Neural progenitor cell (in vitro differentiated cells): Measurements from ENCODE around the gene KCNK7. TPM values are rescaled to one million over a fixed set of nuclear protein-coding genes. Genes with fewer than 3 reads are reported as not detected.

ENCODE experiments used
- DNase-seq: peaks from one replicate; pipeline ENCODE4 v3.0.0-alpha.2; 2016; ENCODE audit warnings: low spot score
- H2AFZ ChIP-seq: fragments of 200-600 bp; sonication (generic); replicated peaks from 2 replicates; pipeline ENCODE4 v1.6.1; 2016; ENCODE audit warnings: antibody characterized with exemption
- H3F3A ChIP-seq: fragments of 200-600 bp; sonication (generic); 2 replicates; pipeline ENCODE4 v1.6.1; 2016; ENCODE audit warnings: antibody characterized with exemption, low read depth
- H3K27ac ChIP-seq: fragments of 200-600 bp; sonication (generic); 2 replicates; pipeline ENCODE4 v1.5.1; 2016; ENCODE audit warnings: mild to moderate bottlenecking
- H3K27me3 ChIP-seq: fragments of 200-600 bp; sonication (generic); 2 replicates; pipeline ENCODE4 v1.6.1; 2016; ENCODE audit warnings: mild to moderate bottlenecking, moderate library complexity
- H3K36me3 ChIP-seq: fragments of 200-600 bp; sonication (generic); 2 replicates; pipeline ENCODE4 v1.5.1; 2016
- H3K4me1 ChIP-seq: fragments of 200-600 bp; sonication (generic); 2 replicates; pipeline ENCODE4 v1.6.1; 2016; ENCODE audit warnings: mixed run types
- H3K4me2 ChIP-seq: fragments of 200-600 bp; sonication (generic); 2 replicates; pipeline ENCODE4 v1.6.1; 2016
- H3K4me3 ChIP-seq: fragments of 200-600 bp; sonication (generic); 2 replicates; pipeline ENCODE4 v1.5.1; 2016
- H3K79me2 ChIP-seq: fragments of 200-600 bp; sonication (generic); 2 replicates; pipeline ENCODE4 v1.6.1; 2016; ENCODE audit warnings: low read depth
- H3K9ac ChIP-seq: fragments of 200-600 bp; sonication (generic); 2 replicates; pipeline ENCODE4 v1.6.1; 2016
- H3K9me3 ChIP-seq: fragments of 200-600 bp; sonication (generic); 2 replicates; pipeline ENCODE4 v1.5.1; 2016; ENCODE audit warnings: low read depth
- H4K20me1 ChIP-seq: fragments of 200-600 bp; sonication (generic); 2 replicates; pipeline ENCODE4 v1.6.1; 2016; ENCODE audit warnings: low read depth
- H3K27ac Mint-ChIP-seq: 3 replicates; pipeline ENCODE4 v1.8.0; 2021; ENCODE audit warnings: mixed read lengths
- H3K27me3 Mint-ChIP-seq: 2 replicates; pipeline ENCODE4 v1.8.0; 2022; ENCODE audit warnings: low read depth, mild to moderate bottlenecking, inconsistent platforms, moderate library complexity, mixed read lengths; ENCODE audit not compliant: insufficient read depth
- H3K36me3 Mint-ChIP-seq: 3 replicates; pipeline ENCODE4 v1.8.0; 2021; ENCODE audit warnings: mixed read lengths
- H3K4me1 Mint-ChIP-seq: 3 replicates; pipeline ENCODE4 v1.8.0; 2021; ENCODE audit warnings: mixed read lengths
- H3K4me3 Mint-ChIP-seq: 3 replicates; pipeline ENCODE4 v1.8.0; 2021; ENCODE audit warnings: mild to moderate bottlenecking, moderate library complexity, mixed read lengths
- H3K9me3 Mint-ChIP-seq: 3 replicates; pipeline ENCODE4 v1.8.0; 2020; ENCODE audit warnings: mixed read lengths
- CTCF ChIP-seq: fragments of 200-600 bp; sonication (generic); IDR thresholded peaks from 2 replicates; pipeline ENCODE4 v1.5.1; 2017; ENCODE audit warnings: antibody characterized with exemption, mild to moderate bottlenecking
- EZH2 ChIP-seq: fragments of 200-600 bp; sonication (generic); IDR thresholded peaks from 2 replicates; pipeline ENCODE4 v1.6.1; 2017; ENCODE audit warnings: antibody characterized with exemption, mild to moderate bottlenecking, moderate library complexity
- EZH2phosphoT487 ChIP-seq: fragments of 200-600 bp; sonication (generic); IDR thresholded peaks from 2 replicates; pipeline ENCODE4 v1.6.1; 2017; ENCODE audit warnings: antibody characterized with exemption
- total RNA-seq: library from RNA; depleted of rRNA; stranded (reverse); fragments of >200 nt; gene quantifications from 2 replicates; pipeline ENCODE4 v1.2.3, GENCODE V29; 2015; ENCODE audit warnings: low replicate concordance

The KCNK7 gene
- total RNA-seq, 1 donor from 2014 or later: not detected

DNA sequence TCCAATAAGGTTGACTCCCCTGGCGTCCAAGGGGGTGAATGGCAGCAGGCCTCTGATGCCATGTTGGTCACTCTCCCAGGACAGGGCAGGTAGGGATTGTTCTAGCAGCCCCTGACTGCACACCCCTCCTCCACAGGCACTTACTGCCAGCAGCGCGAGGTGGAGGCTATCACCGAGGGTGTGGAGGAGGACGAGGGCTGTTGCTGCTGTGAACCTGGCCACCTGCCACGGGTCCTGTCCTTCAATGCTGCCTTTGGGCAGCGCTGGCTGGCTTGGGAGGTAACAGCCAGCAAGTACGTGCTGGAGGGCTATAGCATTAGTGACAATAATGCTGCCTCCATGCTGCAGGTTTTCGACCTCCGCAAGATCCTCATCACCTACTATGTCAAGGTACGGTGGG, 34.6 kb upstream of the KCNK7 start:
- Histone ChIP-seq H3K9me3 (no peaks in the 10 kb centered on the region), H3K9ac (no peak overlapping the region), H3K4me3 (no peak overlapping the region), H3K27me3 (no peaks in the 10 kb centered on the region), H3K79me2 (no peaks in the 10 kb centered on the region), H3K4me1 (no peaks in the 10 kb centered on the region), H2AFZ (no peak overlapping the region), H3K4me2 (no peak overlapping the region), H3F3A (peaks cover 4% of the 10 kb centered on the region), H4K20me1 (no peaks in the 10 kb centered on the region), H3K27ac (no peak overlapping the region), H3K36me3 (no peaks in the 10 kb centered on the region)
- TF ChIP-seq CTCF (no peak), EZH2phosphoT487 (no peak), EZH2 (no peak)
- peaks cover 5% of the 10 kb centered on the region for H3K4me1 Mint-ChIP-seq
- H3K27me3 Mint-ChIP-seq: peaks cover 2% of the 10 kb centered on the region
- no peak overlapping the region for H3K4me3 Mint-ChIP-seq
- DNase-seq: no peak
- no peak overlapping the region for H3K27ac Mint-ChIP-seq
- H3K36me3 Mint-ChIP-seq: peaks cover 11% of the 10 kb centered on the region
- no peaks in the 10 kb centered on the region for H3K9me3 Mint-ChIP-seq

DNA sequence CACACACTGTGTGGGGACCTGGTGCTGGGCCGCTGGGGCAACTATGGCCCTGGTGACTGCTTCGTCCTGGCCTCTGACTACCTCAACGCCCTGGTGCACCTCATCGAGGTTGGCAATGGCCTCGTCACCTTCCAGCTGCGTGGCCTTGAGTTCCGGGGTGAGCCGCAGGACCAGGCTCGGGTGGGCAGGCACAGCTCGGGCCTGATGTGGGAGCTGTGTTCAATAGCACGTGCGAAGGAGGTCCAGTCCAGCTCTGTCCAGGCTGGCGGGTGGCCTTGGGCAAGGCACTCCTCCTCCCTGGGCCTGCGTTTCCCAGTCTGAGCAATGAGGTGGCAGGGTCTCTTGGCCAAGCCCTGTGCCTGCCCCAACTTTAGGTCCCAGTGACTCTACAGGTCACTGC, 34.0 kb upstream of the KCNK7 start:
- Histone ChIP-seq H3K36me3 (no peaks in the 10 kb centered on the region), H3K9ac (no peak overlapping the region), H3K9me3 (no peaks in the 10 kb centered on the region), H3K27ac (no peak overlapping the region), H3K4me2 (no peak overlapping the region), H3K79me2 (no peaks in the 10 kb centered on the region), H3K4me1 (no peaks in the 10 kb centered on the region), H4K20me1 (no peaks in the 10 kb centered on the region), H3K27me3 (no peaks in the 10 kb centered on the region), H2AFZ (no peak overlapping the region), H3F3A (peaks cover 4% of the 10 kb centered on the region), H3K4me3 (no peak overlapping the region)
- TF ChIP-seq EZH2 (no peak), EZH2phosphoT487 (no peak), CTCF (no peak)
- no peaks in the 10 kb centered on the region for H3K9me3 Mint-ChIP-seq
- peaks cover 5% of the 10 kb centered on the region for H3K4me1 Mint-ChIP-seq
- H3K36me3 Mint-ChIP-seq: peaks cover 9% of the 10 kb centered on the region
- no peak overlapping the region for H3K27ac Mint-ChIP-seq
- H3K4me3 Mint-ChIP-seq: no peak overlapping the region
- H3K27me3 Mint-ChIP-seq: peaks cover 2% of the 10 kb centered on the region
- no peak for DNase-seq

- H3F3A ChIP-seq: peaks cover 4% of the 10 kb centered on the region
- Mint-ChIP-seq H3K4me1 (peaks cover 5% of the 10 kb centered on the region), H3K27me3 (peaks cover 2% of the 10 kb centered on the region), H3K27ac (no peak overlapping the region), H3K36me3 (peaks cover 13% of the 10 kb centered on the region), H3K4me3 (no peak overlapping the region), H3K9me3 (no peaks in the 10 kb centered on the region)
- no peaks in the 10 kb centered on the region for H3K36me3 ChIP-seq
- H3K4me1 ChIP-seq: no peaks in the 10 kb centered on the region
- no peaks in the 10 kb centered on the region for H4K20me1 ChIP-seq
- H3K9me3 ChIP-seq: no peaks in the 10 kb centered on the region
- no peak for TF ChIP-seq EZH2phosphoT487
- no peak for TF ChIP-seq EZH2
- TF ChIP-seq CTCF: no peak
- DNase-seq: no peak
- no peaks in the 10 kb centered on the region for H3K79me2 ChIP-seq
- no peak overlapping the region for H3K4me3 ChIP-seq
- H3K4me2 ChIP-seq: no peak overlapping the region
- H3K9ac ChIP-seq: no peak overlapping the region
- H2AFZ ChIP-seq: no peak overlapping the region
- no peaks in the 10 kb centered on the region for H3K27me3 ChIP-seq
- H3K27ac ChIP-seq: no peak overlapping the region
These were observed 31.6 kb upstream of the KCNK7 start for GRCh38 chr11:65627202-65627601.
